WTC11 (cell line): ENCODE measurements around the gene TMPRSS13.

Experiments
- ATF3 ChIP-seq: sonication (generic); formaldehyde crosslinking; conservative IDR thresholded peaks from 2 replicates; pipeline ENCODE4 v1.8.1; 2022; ENCODE audit warnings: mild to moderate bottlenecking, missing genetic modification reagents
- ATF6 ChIP-seq: sonication (generic); formaldehyde crosslinking; IDR thresholded peaks from 2 replicates; pipeline ENCODE4 v1.8.1; 2023; ENCODE audit warnings: mild to moderate bottlenecking, missing genetic modification reagents
- CTCF ChIP-seq: fragments of 200-600 bp; IDR thresholded peaks from 2 replicates; pipeline ENCODE4 v1.8.0; 2022; ENCODE audit warnings: antibody characterized with exemption
- E2F1 ChIP-seq: sonication (generic); formaldehyde crosslinking; IDR thresholded peaks from 2 replicates; pipeline ENCODE4 v1.8.0; 2022; ENCODE audit warnings: mild to moderate bottlenecking, missing genetic modification reagents
- PREB ChIP-seq: sonication (generic); formaldehyde crosslinking; IDR thresholded peaks from 2 replicates; pipeline ENCODE4 v1.8.1; 2022; ENCODE audit warnings: mild to moderate bottlenecking, missing genetic modification reagents, moderate library complexity, borderline replicate concordance
- SP1 ChIP-seq: sonication (generic); formaldehyde crosslinking; conservative IDR thresholded peaks from 2 replicates; pipeline ENCODE4 v1.8.1; 2022; ENCODE audit warnings: missing genetic modification reagents
- STAT6 ChIP-seq: sonication (generic); formaldehyde crosslinking; conservative IDR thresholded peaks from 2 replicates; pipeline ENCODE4 v1.8.1; 2023; ENCODE audit warnings: mild to moderate bottlenecking, low read depth, missing genetic modification reagents, moderate library complexity
- TEAD1 ChIP-seq: sonication (generic); formaldehyde crosslinking; IDR thresholded peaks from 2 replicates; pipeline ENCODE4 v1.8.0; 2022; ENCODE audit warnings: mild to moderate bottlenecking, missing genetic modification reagents
- ZBTB21 ChIP-seq: sonication (generic); formaldehyde crosslinking; IDR thresholded peaks from 2 replicates; pipeline ENCODE4 v1.8.1; 2023; ENCODE audit warnings: mild to moderate bottlenecking, missing genetic modification reagents, borderline replicate concordance
- ZNF121 ChIP-seq: sonication (generic); formaldehyde crosslinking; IDR thresholded peaks from 2 replicates; pipeline ENCODE4 v1.8.0; 2023; ENCODE audit warnings: missing genetic modification reagents
- ZNF423 ChIP-seq: fragments of 250-450 bp; sonication (Bioruptor Pico); IDR thresholded peaks from 2 replicates; pipeline ENCODE4 v2.1.2; 2022; ENCODE audit warnings: mild to moderate bottlenecking, moderate library complexity

GRCh38 chr11:117918366-117919255, 10.6 kb downstream of the TMPRSS13 start:
- no peak for TF ChIP-seq ATF6 (CRISPR knock-in tag)
- TF ChIP-seq ZNF423 (CRISPR knock-in tag): no peak
- no peak for TF ChIP-seq ZBTB21
- no peak for TF ChIP-seq ZNF121
- TF ChIP-seq ATF3: no peak
- TF ChIP-seq E2F1: no peak
- TF ChIP-seq TEAD1: no peak
- TF ChIP-seq CTCF: no peak
- TF ChIP-seq PREB: no peak
- no peak for TF ChIP-seq STAT6 (CRISPR knock-in tag)
- no peak for TF ChIP-seq SP1 (CRISPR knock-in tag)
